SU-DHL-6 (cell line): Measurements from ENCODE around the gene FBXO31.

Source experiments
- CTCF ChIP-seq: fragments of 200-600 bp; sonication (generic); IDR thresholded peaks from one replicate; pipeline ENCODE4 v1.5.1; 2017; ENCODE audit warnings: antibody characterized with exemption, mild to moderate bottlenecking, low read length, moderate library complexity; ENCODE audit not compliant: insufficient read depth, poor library complexity, severe bottlenecking
- EZH2phosphoT487 ChIP-seq: fragments of 200-600 bp; sonication (generic), shearing (Covaris generic); conservative IDR thresholded peaks from 2 replicates; pipeline ENCODE4 v1.6.1; 2018; ENCODE audit warnings: mild to moderate bottlenecking, antibody characterized with exemption, low read length, moderate library complexity, mixed read lengths

- no peak for TF ChIP-seq CTCF
- TF ChIP-seq EZH2phosphoT487: no peak
Measured at GRCh38 chr16:87382023-87382785, 1.4 kb downstream of the FBXO31 start.
